Measurements from ENCODE around the gene KICS2.

DNA sequence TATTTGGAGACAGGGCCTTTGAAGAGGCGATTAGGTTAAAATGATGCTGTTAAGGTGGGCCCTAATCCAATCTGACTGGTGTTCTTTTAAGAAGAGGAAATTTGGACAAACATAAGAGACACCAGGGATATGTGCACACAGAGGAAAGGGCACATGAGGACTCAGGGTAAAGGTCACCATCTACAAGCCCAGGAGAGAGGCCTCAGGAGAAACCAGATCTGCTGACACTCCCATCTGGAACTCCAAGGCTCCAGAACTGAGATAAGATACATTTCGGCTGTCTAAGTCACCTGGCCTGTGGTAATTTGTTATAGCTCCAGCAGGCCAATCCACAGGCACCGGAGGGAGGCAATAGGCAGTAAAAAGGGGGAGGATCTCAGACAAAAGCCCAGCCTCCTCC, 48.6 kb downstream of the KICS2 start:
- no peak for TF ChIP-seq EZH2 (IDR thresholded peaks at IDR 0.05; ENCODE audit: insufficient read depth, low read length)
- TF ChIP-seq, protein P1, sequence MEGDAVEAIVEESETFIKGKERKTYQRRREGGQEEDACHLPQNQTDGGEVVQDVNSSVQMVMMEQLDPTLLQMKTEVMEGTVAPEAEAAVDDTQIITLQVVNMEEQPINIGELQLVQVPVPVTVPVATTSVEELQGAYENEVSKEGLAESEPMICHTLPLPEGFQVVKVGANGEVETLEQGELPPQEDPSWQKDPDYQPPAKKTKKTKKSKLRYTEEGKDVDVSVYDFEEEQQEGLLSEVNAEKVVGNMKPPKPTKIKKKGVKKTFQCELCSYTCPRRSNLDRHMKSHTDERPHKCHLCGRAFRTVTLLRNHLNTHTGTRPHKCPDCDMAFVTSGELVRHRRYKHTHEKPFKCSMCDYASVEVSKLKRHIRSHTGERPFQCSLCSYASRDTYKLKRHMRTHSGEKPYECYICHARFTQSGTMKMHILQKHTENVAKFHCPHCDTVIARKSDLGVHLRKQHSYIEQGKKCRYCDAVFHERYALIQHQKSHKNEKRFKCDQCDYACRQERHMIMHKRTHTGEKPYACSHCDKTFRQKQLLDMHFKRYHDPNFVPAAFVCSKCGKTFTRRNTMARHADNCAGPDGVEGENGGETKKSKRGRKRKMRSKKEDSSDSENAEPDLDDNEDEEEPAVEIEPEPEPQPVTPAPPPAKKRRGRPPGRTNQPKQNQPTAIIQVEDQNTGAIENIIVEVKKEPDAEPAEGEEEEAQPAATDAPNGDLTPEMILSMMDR (IDR thresholded peaks at IDR 0.05; ENCODE audit: insufficient read depth, low read depth, low read length), result no peak

Measured in astrocyte (in vitro differentiated cells and primary cell).